Measurements from ENCODE around the gene PCYOX1L.

- TF ChIP-seq POLR2A (IDR thresholded peaks at IDR 0.05; ENCODE audit: low read length) (no peak), GATA1 (IDR thresholded peaks at IDR 0.05; ENCODE audit: low read depth, low read length) (no peak)
These were observed 47.1 kb downstream of the PCYOX1L start for GRCh38 chr5:149404746-149405549.

Measured in erythroblast (primary cell).